ENCODE measurements around the gene EGFL7. TPM values are rescaled to one million over a fixed set of nuclear protein-coding genes. Genes with fewer than 3 reads are reported as not detected.

Gene EGFL7
- total and polyA plus RNA-seq, 2 of the 8 experiments (the other 6 are each of a cell fraction or from before 2014, with no cell fraction given) = 37.8 to 53.4 TPM

GRCh38 chr9:136656183-136656738 lies 6.5 kb upstream of the EGFL7 start:
- Histone ChIP-seq H3K18ac (ENCODE audit: extremely low read depth, low read length) (no peak overlapping the region), H3K4me3 (ENCODE audit: extremely low read depth in 1 of 4, insufficient read depth in 2 of 4, low read depth in 3 of 4, low read length in 4 of 4) (no peak overlapping the region), H2AK5ac (ENCODE audit: low read depth, low read length) (no peak overlapping the region), H3K56ac (replicated peaks; ENCODE audit: insufficient read length, low read depth, low read length) (no peak overlapping the region), H2BK5ac (ENCODE audit: low read depth, low read length) (no peak overlapping the region), H3K23me2 (ENCODE audit: low read depth, low read length) (no peaks in the 10 kb centered on the region), H4K91ac (replicated peaks; ENCODE audit: insufficient read length, low read length) (no peak overlapping the region), H3K79me1 (ENCODE audit: low read depth, low read length) (no peaks in the 10 kb centered on the region), H2BK12ac (ENCODE audit: low read depth, low read length) (no peak overlapping the region), H2BK15ac (ENCODE audit: low read length) (no peak overlapping the region), H3K27me3 (replicated peaks in 1 of 4; ENCODE audit: control insufficient read depth in 3 of 4, extremely low read depth in 1 of 4, insufficient read depth in 3 of 4, low read length in 3 of 4) (no peaks in the 10 kb centered on the region; a peak in 1 of 7 replicates), H3K79me2 (ENCODE audit: control insufficient read depth in 1 of 2, insufficient read depth in 2 of 2, low read length in 2 of 2) (no peaks in the 10 kb centered on the region), H3K4me2 (ENCODE audit: insufficient read depth in 1 of 2, low read depth in 2 of 2, low read length in 2 of 2) (no peak overlapping the region), H3K36me3 (ENCODE audit: control insufficient read depth in 2 of 4, insufficient read depth in 4 of 4, low read length in 3 of 4) (no peaks in the 10 kb centered on the region), H3K9me3 (ENCODE audit: insufficient read depth in 2 of 2, low read depth in 1 of 2, low read length in 1 of 2) (no peaks in the 10 kb centered on the region), H3K4ac (replicated peaks; ENCODE audit: insufficient read length, low read depth, low read length) (no peak overlapping the region), H3K14ac (ENCODE audit: insufficient read length) (no peak overlapping the region), H2AFZ (ENCODE audit: low read length) (no peak overlapping the region), H3K9ac (replicated peaks in 1 of 4; ENCODE audit: extremely low read depth in 1 of 4, low read depth in 3 of 4, low read length in 3 of 4) (no peak overlapping the region), H4K20me1 (replicated peaks in 1 of 2; ENCODE audit: control insufficient read depth in 1 of 2, insufficient read depth in 2 of 2, low read length in 2 of 2) (peaks cover 0 to 1% of the 10 kb centered on the region in 2 experiments), H4K5ac (ENCODE audit: insufficient read length, low read depth, low read length) (no peak overlapping the region), H4K8ac (ENCODE audit: extremely low read depth, insufficient read depth, low read length) (no peak overlapping the region), H2BK20ac (ENCODE audit: low read length) (no peak overlapping the region), H3K4me1 (replicated peaks in 1 of 4; ENCODE audit: control insufficient read depth in 3 of 4, insufficient read depth in 4 of 4, low read length in 3 of 4) (no peaks in the 10 kb centered on the region), H3K23ac (ENCODE audit: insufficient read length) (no peak overlapping the region), H2BK120ac (replicated peaks; ENCODE audit: low read depth, low read length) (no peak overlapping the region), H3K27ac (ENCODE audit: low read depth, low read length) (no peak overlapping the region)
- DNase-seq (ENCODE audit: low read depth in 1 of 2, low spot score in 2 of 2) (peak in 1 of 2 experiments; percentile 44), FAIRE-seq (no peak)
- TF ChIP-seq POLR2AphosphoS5 (IDR thresholded peaks at IDR 0.05; ENCODE audit: low read depth, low read length) (no peak), TCF12 (IDR thresholded peaks at IDR 0.05; ENCODE audit: low read depth, low read length) (no peak), CEBPB (IDR thresholded peaks at IDR 0.05; ENCODE audit: low read depth, low read length) (no peak), BCL11A (IDR thresholded peaks at IDR 0.05; ENCODE audit: low read depth in 2 of 2, low read length in 2 of 2) (no peak), CBX8 (IDR thresholded peaks at IDR 0.05; ENCODE audit: borderline replicate concordance, low read depth, low read length) (no peak), SIX5 (IDR thresholded peaks at IDR 0.05; ENCODE audit: low read depth, low read length) (no peak), USF2 (IDR thresholded peaks at IDR 0.05; ENCODE audit: low read length) (no peak), FOSL1 (IDR thresholded peaks at IDR 0.05; ENCODE audit: insufficient read depth, low read depth, low read length) (no peak), ATF3 (IDR thresholded peaks at IDR 0.05; ENCODE audit: insufficient read depth, low read depth, low read length) (no peak), KDM4A (IDR thresholded peaks at IDR 0.05; ENCODE audit: low read depth, low read length, severe bottlenecking) (no peak), SP4 (IDR thresholded peaks at IDR 0.05; ENCODE audit: low read length) (no peak), GABPA (IDR thresholded peaks at IDR 0.05; ENCODE audit: borderline replicate concordance, insufficient read depth, low read length) (no peak), CBX5 (IDR thresholded peaks at IDR 0.05; ENCODE audit: low read depth, low read length) (no peak)
- WGBS, 2 experiments (ENCODE audit: extremely low coverage in 1 of 2, insufficient coverage in 1 of 2, insufficient read length in 1 of 2, insufficient replicate concordance in 2 of 2, low coverage in 1 of 2, low lambda C conversion rate in 2 of 2, missing lambda C conversion rate in 1 of 2) = 88% methylated on average over 10 of the region's 11 CpGs; no CpG with 5 or more reads in 1 of the 2 experiments
- POLR2A ChIA-PET (ENCODE audit: partially characterized antibody) = interaction anchor here (0.7 to 1.5 kb wide), 2 partner anchors 9 to 257 kb away, joined by 3 to 4 read pairs; no protein-coding TSS in a partner anchor
- CTCF ChIA-PET (ENCODE audit: partially characterized antibody) = interaction anchor here (1.1 to 3.4 kb wide), 5 partner anchors 12 to 171 kb away, joined by 3 to 16 read pairs (median 5); no protein-coding TSS in a partner anchor
